Measurements from ENCODE around the gene PHF1.

The PHF1 gene

GRCh38 chr6:33418690-33419291 lies 8.0 kb downstream of the PHF1 start:
- DNase-seq = no peak

DNA sequence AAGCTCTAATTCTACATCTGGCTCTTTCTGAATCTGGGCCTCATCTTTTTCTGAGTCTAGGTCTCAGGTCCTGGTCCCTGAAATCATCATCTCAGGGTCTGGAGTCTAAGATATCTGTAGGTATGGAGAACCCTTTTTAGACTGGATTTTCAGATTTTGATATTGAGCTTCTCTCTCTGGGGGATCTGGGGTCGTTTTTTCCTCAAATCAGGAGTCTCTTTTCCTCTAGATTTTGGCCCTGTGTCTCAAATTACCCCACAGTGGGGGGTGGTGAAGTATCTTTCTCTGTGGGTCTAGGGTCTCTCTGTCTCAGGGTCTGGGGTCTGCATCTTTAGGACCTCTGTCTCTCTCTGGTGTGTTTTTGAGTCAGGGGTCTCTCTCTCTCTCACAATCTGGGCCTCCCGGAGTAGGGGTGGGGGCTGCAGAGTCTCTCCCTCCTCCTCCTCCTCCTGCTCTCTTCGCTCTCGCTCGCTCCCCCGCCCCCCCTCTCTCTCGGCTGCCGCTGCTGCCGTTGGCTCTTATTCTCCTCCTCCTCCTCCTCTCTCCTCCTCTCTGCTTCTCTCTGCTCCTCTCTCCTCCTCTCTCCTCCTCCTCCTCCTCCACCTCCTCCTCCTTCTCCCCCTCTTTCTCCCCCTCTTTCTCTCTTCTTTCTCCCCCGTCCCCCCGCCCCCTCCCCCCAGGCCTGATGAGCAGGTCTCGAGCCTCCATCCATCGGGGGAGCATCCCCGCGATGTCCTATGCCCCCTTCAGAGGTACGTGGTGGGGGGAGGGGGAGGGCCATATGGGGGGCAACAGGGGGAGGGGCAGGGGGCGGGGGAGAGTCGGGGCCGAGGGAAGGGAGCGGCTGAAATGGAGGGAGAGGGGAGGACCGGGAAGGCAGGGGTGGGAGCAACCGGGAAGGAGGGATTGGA lies 9.0 kb downstream of the PHF1 start, which contains the start of gene SYNGAP1:
SYNGAP1 (plus strand) TSS at position 486 of the 911 bp plus-strand sequence; CDS start at position 686, 200 bp downstream.
- no peak for DNase-seq

- DNase-seq = no peak
These were observed 9.9 kb downstream of the PHF1 start for GRCh38 chr6:33420491-33421343.

DNA sequence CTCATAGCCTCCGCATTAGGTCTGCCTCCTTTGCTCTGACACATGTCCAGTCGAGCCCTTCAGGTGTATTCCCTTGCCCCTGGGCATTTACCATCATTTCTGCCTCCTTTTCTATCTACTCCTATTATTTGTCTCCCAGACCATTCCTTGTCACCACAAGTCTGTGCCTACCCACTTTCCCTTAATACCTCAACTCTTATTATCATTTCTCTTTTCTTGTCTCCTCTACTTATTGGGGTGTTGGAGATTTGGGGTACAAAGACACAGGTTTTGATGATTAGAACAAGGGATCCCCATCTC lies 10.5 kb downstream of the PHF1 start:
- DNase-seq = no peak

GRCh38 chr6:33423777-33424176 lies 13.0 kb downstream of the PHF1 start:
- no peak for DNase-seq

DNA sequence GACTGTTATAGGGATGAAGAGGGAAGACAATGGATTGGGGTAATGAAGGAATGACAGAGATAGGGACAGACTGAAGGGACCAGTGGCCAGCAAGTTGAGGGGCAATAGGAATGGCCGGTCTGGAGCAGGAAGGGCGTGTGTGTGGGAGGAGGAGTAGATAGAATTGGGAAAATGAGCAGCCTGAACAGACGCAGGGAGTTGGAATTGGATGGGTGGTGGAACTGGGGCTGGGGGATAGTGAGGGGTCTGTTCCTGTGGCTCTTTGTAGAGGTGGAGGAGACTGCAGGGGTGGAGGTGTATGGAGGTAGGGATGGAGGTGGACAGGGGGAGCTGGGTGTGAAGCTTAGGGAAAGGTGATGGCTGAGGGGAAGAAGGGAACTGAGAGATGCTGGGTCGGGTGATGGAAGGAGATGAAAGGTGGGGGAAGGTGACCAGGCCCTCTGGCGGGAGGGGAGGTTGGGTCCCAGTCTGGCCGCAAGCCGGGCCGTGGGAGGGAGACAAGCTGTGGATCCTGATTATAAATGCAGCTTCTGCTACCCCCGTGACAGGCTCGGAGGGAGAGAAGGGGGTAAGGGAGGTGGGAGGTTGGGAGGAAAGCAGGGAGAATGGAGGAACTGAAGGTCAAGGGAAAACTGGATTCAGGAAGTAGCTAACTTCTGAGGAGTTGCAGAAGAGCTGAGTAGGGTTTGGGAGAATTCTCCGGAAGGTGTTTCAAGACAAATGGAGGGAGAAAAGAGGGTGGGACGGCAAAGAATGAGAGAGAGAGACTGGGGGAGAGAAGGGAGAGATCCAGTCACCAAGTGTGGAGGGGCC lies 14.2 kb downstream of the PHF1 start:
- DNase-seq = no peak

DNA sequence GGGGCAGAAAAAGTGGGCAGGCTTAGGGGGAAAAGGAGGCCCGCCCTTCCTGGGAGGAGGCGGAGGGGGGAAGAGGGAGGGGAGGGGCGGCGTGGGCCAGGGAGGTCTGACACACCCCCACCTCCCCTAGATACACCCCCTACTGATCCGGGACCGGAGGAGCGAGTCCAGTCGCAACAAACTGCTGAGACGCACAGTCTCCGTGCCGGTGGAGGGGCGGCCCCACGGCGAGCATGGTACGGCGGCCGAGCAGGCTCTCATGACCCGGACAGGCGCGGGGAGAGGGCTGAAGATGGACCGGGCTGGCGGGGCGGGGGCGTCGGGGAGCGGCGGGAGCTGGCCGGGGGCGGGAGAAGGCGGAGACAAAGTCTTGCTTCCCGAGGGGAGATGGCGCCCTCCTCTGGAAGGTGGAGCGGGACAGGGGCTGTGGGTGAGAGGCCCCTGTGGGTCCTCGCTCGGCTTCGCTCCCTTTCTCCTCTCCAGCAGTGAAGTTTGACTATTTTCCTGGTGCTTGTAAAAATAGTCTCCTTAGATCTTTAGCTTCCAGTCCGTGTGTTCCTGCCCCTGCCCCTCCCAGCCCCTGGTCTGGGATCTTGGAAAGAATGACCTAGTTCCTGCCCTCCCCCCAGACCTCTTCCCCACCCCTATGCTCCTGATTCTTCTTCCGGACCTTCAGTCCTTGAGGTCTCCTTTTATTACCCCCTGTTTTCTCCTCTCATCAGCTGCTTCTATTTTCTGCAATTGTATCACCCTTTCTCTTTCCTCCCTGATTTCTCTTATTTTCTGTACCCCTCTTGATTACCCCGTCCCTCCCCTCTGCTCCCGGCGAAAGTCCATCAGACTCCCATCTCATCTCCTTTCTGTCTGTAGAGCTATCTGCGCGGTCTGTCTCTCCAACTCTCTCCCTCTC lies 15.1 kb downstream of the PHF1 start:
- peak; percentile 79 for DNase-seq

GRCh38 chr6:33426590-33427511 lies 16.0 kb downstream of the PHF1 start:
- DNase-seq = no peak

- peak; percentile 11 for DNase-seq
These were observed 16.9 kb downstream of the PHF1 start for GRCh38 chr6:33427585-33428223.

GRCh38 chr6:33428224-33428965 lies 17.6 kb downstream of the PHF1 start:
- DNase-seq = no peak

DNA sequence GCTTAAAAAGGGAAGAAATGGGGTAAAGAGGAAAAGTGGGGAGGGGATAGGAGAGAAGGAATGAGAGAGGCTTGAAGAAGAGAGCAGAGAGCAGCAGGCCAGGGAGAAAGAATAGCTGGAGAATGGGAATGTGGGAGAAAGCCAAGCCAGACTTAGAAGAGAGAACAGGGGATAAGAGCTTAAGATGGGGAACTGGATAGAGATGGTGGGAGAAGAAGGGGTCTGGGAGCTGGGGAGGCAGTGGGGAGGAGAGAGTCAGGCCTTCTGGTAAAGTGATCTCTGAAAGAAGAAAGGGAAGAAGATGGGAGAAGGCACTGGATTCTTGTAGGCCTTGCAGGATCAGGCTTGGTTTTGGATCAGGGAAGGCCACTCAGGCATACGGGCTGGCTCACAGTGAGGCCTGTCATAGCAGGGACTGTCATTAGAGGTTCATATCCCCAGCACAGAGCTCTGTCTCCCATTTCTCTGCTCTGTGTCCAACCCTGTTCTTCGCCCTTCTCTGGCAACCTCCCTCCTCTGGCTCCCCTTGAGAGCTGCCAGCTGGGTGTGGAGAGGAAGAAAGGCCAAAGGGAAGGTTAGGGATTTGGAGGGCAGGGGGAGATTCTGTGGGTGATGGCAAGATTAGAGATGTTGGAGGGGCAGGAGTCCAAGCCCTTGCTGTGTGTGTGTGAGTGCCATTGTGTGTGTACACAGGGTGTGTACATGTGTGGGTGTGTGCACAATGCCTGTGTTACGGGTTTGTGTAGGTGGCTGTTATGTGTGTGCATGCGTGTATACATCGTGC lies 18.3 kb downstream of the PHF1 start:
- no peak for DNase-seq

DNA sequence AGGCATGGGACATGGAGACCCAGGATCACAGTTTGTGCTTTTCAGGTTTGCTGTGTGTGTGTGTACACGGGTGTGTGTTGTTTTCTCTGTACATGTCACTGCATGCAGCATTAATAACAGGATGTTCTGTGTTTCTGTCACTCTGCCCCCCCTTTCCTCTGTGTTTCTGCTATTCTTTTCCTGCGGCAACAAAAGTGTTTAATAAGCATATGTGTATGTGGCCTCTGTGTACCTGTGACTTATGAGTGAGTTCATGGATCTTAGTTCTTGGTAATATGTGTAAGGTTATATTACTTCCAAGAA lies 18.9 kb downstream of the PHF1 start:
- DNase-seq = no peak

DNA sequence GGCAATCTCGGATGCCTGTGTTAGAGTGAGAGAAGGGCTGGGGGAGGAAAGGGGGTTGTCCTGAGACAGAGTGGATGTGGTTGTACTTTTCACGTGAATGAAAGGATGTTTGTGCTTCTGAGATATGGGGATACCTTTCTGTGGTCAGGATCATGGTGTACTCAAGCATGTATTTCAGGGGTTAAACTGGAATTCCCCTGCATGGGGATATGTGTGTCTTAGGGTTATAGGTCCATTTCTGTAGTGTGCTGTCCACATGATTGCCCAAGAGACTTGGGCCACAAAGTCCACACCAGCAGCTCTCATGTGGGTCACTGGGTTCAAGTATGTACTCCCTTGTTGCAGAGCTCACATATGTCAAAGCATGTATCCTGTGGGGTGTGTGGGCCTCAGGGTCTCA lies 19.5 kb downstream of the PHF1 start:
- no peak for DNase-seq

DNA sequence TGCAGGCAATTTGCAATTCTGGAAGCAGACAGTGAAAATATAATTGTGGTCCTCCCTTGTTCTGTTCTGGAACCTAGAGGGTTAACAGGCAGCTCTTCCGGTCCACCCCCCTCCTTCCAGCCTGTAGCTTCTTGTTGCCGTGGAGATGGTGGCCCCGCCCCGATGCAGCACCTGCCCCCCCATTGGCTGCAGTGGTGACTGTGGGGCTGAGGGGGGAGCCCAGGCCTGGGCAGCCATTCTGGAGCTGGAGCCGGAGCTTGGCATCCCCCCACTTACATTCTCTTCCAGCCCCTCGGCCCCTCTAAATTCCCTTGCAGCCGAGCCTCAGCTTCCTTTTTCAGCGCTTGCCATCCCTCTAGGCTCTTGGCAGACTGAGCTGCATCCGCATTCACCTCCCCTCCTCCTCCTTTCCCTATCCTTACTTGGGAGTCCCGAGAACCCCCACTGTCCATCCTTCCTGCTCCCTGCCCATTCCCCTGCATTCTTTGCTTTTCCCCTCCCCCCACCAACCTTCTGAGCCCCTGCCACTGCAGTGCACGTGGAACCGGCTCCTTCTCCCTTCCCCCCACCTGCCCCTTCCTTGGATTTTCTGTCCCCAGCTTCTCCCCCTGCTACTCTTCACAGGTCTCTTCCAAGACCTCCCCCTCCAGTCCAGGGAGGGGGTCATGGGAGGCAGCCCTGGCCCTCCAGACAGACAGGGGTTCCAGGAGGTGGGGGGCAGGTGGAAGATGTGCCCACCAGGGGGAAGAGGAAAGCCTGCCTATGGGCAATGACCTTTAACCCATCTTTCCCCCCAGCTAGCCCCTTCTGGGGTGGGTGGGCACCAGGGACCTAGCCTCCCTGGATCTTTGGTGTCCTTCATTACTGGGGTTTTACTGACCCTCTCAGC lies 20.4 kb downstream of the PHF1 start:
- DNase-seq = peak; percentile 81

- no peak for DNase-seq
These were observed 21.2 kb downstream of the PHF1 start for GRCh38 chr6:33431880-33432541.

- DNase-seq = no peak
These were observed 21.7 kb downstream of the PHF1 start for GRCh38 chr6:33432546-33432945.

DNA sequence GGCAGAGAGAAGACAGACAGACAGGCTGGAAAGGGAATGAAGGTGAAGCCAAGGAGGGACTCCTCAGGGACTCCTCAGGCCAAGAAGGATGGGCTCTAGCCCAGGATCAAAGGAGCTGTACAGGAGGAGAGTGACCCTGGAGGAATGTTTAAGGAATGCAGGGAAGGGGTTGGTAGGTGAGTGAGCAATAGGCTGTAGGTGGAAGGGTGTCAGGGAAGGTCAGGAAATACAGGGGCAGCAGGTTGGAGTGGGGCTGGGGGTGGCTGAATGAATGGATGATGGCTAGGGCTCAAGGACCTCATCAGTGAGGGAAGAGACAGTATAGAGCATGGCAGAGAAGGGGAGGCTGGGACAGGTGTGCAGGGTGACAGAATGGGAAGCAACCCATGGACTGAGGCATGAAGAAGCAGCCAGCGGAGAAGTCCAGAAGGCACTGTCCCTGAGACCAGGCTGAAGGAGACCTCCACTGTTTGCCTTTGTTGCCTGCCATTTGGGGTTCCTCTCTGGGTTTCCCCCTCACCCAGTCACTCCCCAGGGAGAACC lies 22.3 kb downstream of the PHF1 start:
- no peak for DNase-seq
